Rectal smooth muscle tissue (tissue), 1 donor: Measurements from ENCODE around the gene OR5H14.
"Not testable (repeated sequence)": the region's sequence is repeated elsewhere in the genome, so short reads cannot be mapped to it uniquely, and the experiment has no call there.

ENCODE experiments used
- H3K27ac ChIP-seq: one replicate; pipeline ENCODE4 v1.7.0; 2013; ENCODE audit warnings: low read depth, low read length, inconsistent platforms
- H3K27me3 ChIP-seq: one replicate; pipeline ENCODE4 v1.7.0; 2013; ENCODE audit warnings: low read length; ENCODE audit not compliant: control insufficient read depth, insufficient read depth
- H3K36me3 ChIP-seq: one replicate; pipeline ENCODE4 v1.7.0; 2013; ENCODE audit warnings: low read length; ENCODE audit not compliant: control insufficient read depth, insufficient read depth
- H3K4me1 ChIP-seq: one replicate; pipeline ENCODE4 v1.7.0; 2013; ENCODE audit warnings: low read length; ENCODE audit not compliant: control insufficient read depth, insufficient read depth
- H3K4me3 ChIP-seq: one replicate; pipeline ENCODE4 v1.7.0; 2013; ENCODE audit warnings: low read length
- H3K9ac ChIP-seq: one replicate; pipeline ENCODE4 v1.7.0; 2013; ENCODE audit warnings: low read length

The OR5H14 gene

GRCh38 chr3:98151241-98151640 lies 4.0 kb downstream of the OR5H14 start:
- H3K4me3 ChIP-seq: no peak overlapping the region
- H3K27me3 ChIP-seq: no peaks in the 10 kb centered on the region
- H3K4me1 ChIP-seq: no peaks in the 10 kb centered on the region
- H3K27ac ChIP-seq: no peak overlapping the region
- no peaks in the 10 kb centered on the region for H3K36me3 ChIP-seq
- H3K9ac ChIP-seq: no peak overlapping the region

GRCh38 chr3:98166396-98166795 lies 19.1 kb downstream of the OR5H14 start, which contains the start of gene OR5H15:
OR5H15 (plus strand) TSS chr3:98166696; CDS start chr3:98168700, 2,004 bp downstream.
- no peak within 1 kb of the TSS for H3K27ac ChIP-seq
- H3K27me3 ChIP-seq: no peaks in the 10 kb centered on the region
- H3K36me3 ChIP-seq: no peaks in the 10 kb centered on the region
- no peaks in the 10 kb centered on the region for H3K4me1 ChIP-seq
- H3K9ac ChIP-seq: no peak within 1 kb of the TSS
- no peak within 1 kb of the TSS for H3K4me3 ChIP-seq

- Histone ChIP-seq H3K27me3 (no peaks in the 10 kb centered on the region), H3K4me3 (no peak overlapping the region), H3K9ac (no peak overlapping the region), H3K36me3 (no peaks in the 10 kb centered on the region), H3K4me1 (no peaks in the 10 kb centered on the region), H3K27ac (no peak overlapping the region)
Measured at GRCh38 chr3:98171071-98171470, 23.8 kb downstream of the OR5H14 start.

- no peak overlapping the region for H3K4me3 ChIP-seq
- no peak overlapping the region for H3K9ac ChIP-seq
- no peaks in the 10 kb centered on the region for H3K27me3 ChIP-seq
- H3K4me1 ChIP-seq: no peaks in the 10 kb centered on the region
- H3K36me3 ChIP-seq: no peaks in the 10 kb centered on the region
- H3K27ac ChIP-seq: no peak overlapping the region
Measured at GRCh38 chr3:98172621-98173020, 25.3 kb downstream of the OR5H14 start.

GRCh38 chr3:98180319-98180890 lies 33.1 kb downstream of the OR5H14 start:
- H3K36me3 ChIP-seq: no peaks in the 10 kb centered on the region
- no peak overlapping the region for H3K9ac ChIP-seq
- no peaks in the 10 kb centered on the region for H3K27me3 ChIP-seq
- H3K27ac ChIP-seq: no peak overlapping the region
- no peak overlapping the region for H3K4me3 ChIP-seq
- H3K4me1 ChIP-seq: no peaks in the 10 kb centered on the region

- Histone ChIP-seq H3K4me1 (no peaks in the 10 kb centered on the region), H3K9ac (no peak overlapping the region), H3K36me3 (no peaks in the 10 kb centered on the region), H3K27ac (no peak overlapping the region), H3K4me3 (no peak overlapping the region), H3K27me3 (no peaks in the 10 kb centered on the region)
Measured at GRCh38 chr3:98182196-98182595, 34.9 kb downstream of the OR5H14 start.

- H3K4me1 ChIP-seq: no peaks in the 10 kb centered on the region
- no peak overlapping the region for H3K27ac ChIP-seq
- no peaks in the 10 kb centered on the region for H3K36me3 ChIP-seq
- no peak overlapping the region for H3K4me3 ChIP-seq
- no peaks in the 10 kb centered on the region for H3K27me3 ChIP-seq
- no peak overlapping the region for H3K9ac ChIP-seq
Measured at GRCh38 chr3:98185180-98185579, 37.9 kb downstream of the OR5H14 start.

GRCh38 chr3:98188545-98188944 lies 41.3 kb downstream of the OR5H14 start:
- no peaks in the 10 kb centered on the region for H3K27me3 ChIP-seq
- H3K4me3 ChIP-seq: no peak overlapping the region
- no peaks in the 10 kb centered on the region for H3K4me1 ChIP-seq
- H3K27ac ChIP-seq: no peak overlapping the region
- no peaks in the 10 kb centered on the region for H3K36me3 ChIP-seq
- no peak overlapping the region for H3K9ac ChIP-seq

GRCh38 chr3:98190911-98191310 lies 43.6 kb downstream of the OR5H14 start:
- H3K36me3 ChIP-seq, H3K4me3 ChIP-seq, H3K27ac ChIP-seq, H3K4me1 ChIP-seq, H3K27me3 ChIP-seq, H3K9ac ChIP-seq: not testable (repeated sequence)

GRCh38 chr3:98196293-98196692 lies 49.0 kb downstream of the OR5H14 start:
- H3K36me3 ChIP-seq, H3K27ac ChIP-seq, H3K9ac ChIP-seq, H3K4me3 ChIP-seq, H3K27me3 ChIP-seq, H3K4me1 ChIP-seq: not testable (repeated sequence)

GRCh38 chr3:98199020-98199419 lies 51.7 kb downstream of the OR5H14 start:
- H3K4me1 ChIP-seq: no peaks in the 10 kb centered on the region
- H3K27me3 ChIP-seq: no peaks in the 10 kb centered on the region
- H3K4me3 ChIP-seq: no peak overlapping the region
- no peaks in the 10 kb centered on the region for H3K36me3 ChIP-seq
- no peak overlapping the region for H3K27ac ChIP-seq
- H3K9ac ChIP-seq: no peak overlapping the region
